Lower lobe of right lung (tissue), 2 donors: ENCODE data around the gene KLRC4. TPM values are rescaled to one million over a fixed set of nuclear protein-coding genes. Genes with fewer than 3 reads are reported as not detected.
A peak's percentile ranks its signal among the peaks of the same experiment; 100 is the strongest.

Source experiments
- ATAC-seq, 2 donors: fragments of 200-7000 bp; cut with Tn5 transposase; one replicate each; pipeline ENCODE4 v1.9.1; 2020 to 2022; ENCODE audit warnings: mild to moderate bottlenecking in 2 of 2, moderate library complexity in 2 of 2
- DNase-seq: peaks from one replicate; pipeline ENCODE4 v3.0.0-alpha.2; 2020
- H3K27ac ChIP-seq: fragments of 200-600 bp; one replicate; pipeline ENCODE4 v1.8.0; 2022
- H3K27me3 ChIP-seq: fragments of 200-600 bp; one replicate; pipeline ENCODE4 v1.8.0; 2022; ENCODE audit warnings: low read depth
- H3K36me3 ChIP-seq: fragments of 200-600 bp; one replicate; pipeline ENCODE4 v1.8.0; 2022; ENCODE audit warnings: mild to moderate bottlenecking
- H3K4me1 ChIP-seq: fragments of 200-600 bp; one replicate; pipeline ENCODE4 v1.8.0; 2022
- H3K4me3 ChIP-seq: fragments of 200-600 bp; one replicate; pipeline ENCODE4 v1.8.0; 2022; ENCODE audit warnings: mild to moderate bottlenecking
- H3K9me3 ChIP-seq: fragments of 200-600 bp; one replicate; pipeline ENCODE4 v1.8.0; 2022
- CTCF ChIP-seq: fragments of 200-600 bp; IDR thresholded peaks from one replicate; pipeline ENCODE4 v1.8.0; 2022; ENCODE audit warnings: antibody characterized with exemption, mild to moderate bottlenecking
- intact Hi-C: fragments of 100-400 bp; cut with DNase I; formaldehyde crosslinking; loops from one replicate; pipeline ENCODE4 v1.11.0; 2022
- total RNA-seq: library from RNA; stranded (reverse); fragmentation: NEBNext Ultra II Directional; extraction: Animal tissue kit (Norgen Biotek cat#: 25700); gene quantifications from one replicate; pipeline ENCODE4 v1.2.1, GENCODE V29; 2021
- donor health status: DM: no; HTN: yes; CAD: no; lungs with severe emphysema.

The KLRC4 gene
- total RNA-seq, 1 donor from 2014 or later = not detected

DNA sequence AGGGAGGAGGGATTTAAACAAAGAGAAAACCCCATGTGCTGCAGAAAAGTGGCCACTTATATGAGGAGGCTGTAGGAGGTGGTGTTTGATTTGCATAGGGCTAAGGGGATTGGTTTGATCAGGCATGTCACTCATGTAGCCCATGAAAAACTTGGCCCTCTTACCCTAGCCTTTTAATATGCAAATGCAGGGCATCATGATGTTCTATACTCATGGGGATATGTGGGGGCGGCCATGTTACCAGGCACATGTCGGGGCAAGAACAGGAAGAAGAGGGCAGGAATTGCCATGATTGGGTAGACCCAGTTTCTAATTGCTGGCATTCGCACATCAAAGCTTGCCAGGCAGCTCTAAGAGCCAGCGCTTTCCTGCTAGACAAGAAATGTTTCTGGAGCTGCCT lies 48.5 kb downstream of the KLRC4 start:
- no peak for TF ChIP-seq CTCF
- no peak overlapping the region for H3K27ac ChIP-seq
- intact Hi-C loops = no loop called here
- DNase-seq (no peak), ATAC-seq (peak in 1 of 2 donors; percentile 14)
- H3K27me3 ChIP-seq = no peaks in the 10 kb centered on the region
- peaks cover 15% of the 10 kb centered on the region for H3K4me1 ChIP-seq
- no peaks in the 10 kb centered on the region for H3K36me3 ChIP-seq
- H3K9me3 ChIP-seq = no peaks in the 10 kb centered on the region
- H3K4me3 ChIP-seq = no peak overlapping the region

GRCh38 chr12:10358969-10359368 lies 50.6 kb downstream of the KLRC4 start:
- no peak for TF ChIP-seq CTCF
- no peak overlapping the region for H3K27ac ChIP-seq
- H3K4me3 ChIP-seq = no peak overlapping the region
- H3K36me3 ChIP-seq = no peaks in the 10 kb centered on the region
- ATAC-seq (no peak), DNase-seq (no peak)
- no peaks in the 10 kb centered on the region for H3K9me3 ChIP-seq
- no peaks in the 10 kb centered on the region for H3K27me3 ChIP-seq
- H3K4me1 ChIP-seq = peaks cover 6% of the 10 kb centered on the region
- intact Hi-C loops = no loop called here

GRCh38 chr12:10358131-10358530 lies 51.4 kb downstream of the KLRC4 start:
- intact Hi-C loops = no loop called here
- ATAC-seq = no peak

More at GRCh38 chr12:10358131-10358530, 51.4 kb downstream of the KLRC4 start:
- Histone ChIP-seq H3K4me1 (peaks cover 4% of the 10 kb centered on the region), H3K36me3 (no peaks in the 10 kb centered on the region), H3K27ac (no peak overlapping the region), H3K4me3 (no peak overlapping the region), H3K9me3 (no peaks in the 10 kb centered on the region), H3K27me3 (no peaks in the 10 kb centered on the region)
- DNase-seq = no peak
- no peak for TF ChIP-seq CTCF

Other genes with a start within 250 kb of the KLRC4 start
- 172 TPM for gene OLR1, start 237.6 kb downstream of the KLRC4 start, total RNA-seq
- 3.6 TPM for gene TMEM52B, start 230.7 kb downstream of the KLRC4 start, total RNA-seq
- gene GABARAPL1, start 196.9 kb downstream of the KLRC4 start, total RNA-seq = 108 TPM
- gene KLRD1, start 101.9 kb downstream of the KLRC4 start, total RNA-seq = 13.6 TPM
- 7.5 TPM for gene KLRK1, start 19.7 kb downstream of the KLRC4 start, total RNA-seq
- not detected for gene KLRC3, start 10.8 kb upstream of the KLRC4 start, total RNA-seq
- gene KLRC2, start 26.3 kb upstream of the KLRC4 start, total RNA-seq = not detected
- 1.8 TPM for gene KLRC1, start 43.6 kb upstream of the KLRC4 start, total RNA-seq
- gene EIF2S3B, start 96.1 kb upstream of the KLRC4 start, total RNA-seq = 0.68 TPM
- 19.7 TPM for gene MAGOHB, start 203.9 kb upstream of the KLRC4 start, total RNA-seq